HepG2 (cell line): ENCODE results near the gene SFXN2. TPM values are rescaled to one million over a fixed set of nuclear protein-coding genes. Genes with fewer than 3 reads are reported as not detected.

Source experiments
- ATAC-seq: fragments of 200-7000 bp; cut with Tn5 transposase; 3 replicates; pipeline ENCODE4 v1.9.1; 2020; ENCODE audit warnings: mild to moderate bottlenecking, moderate library complexity
- BruUV-seq: library from RNA; stranded (reverse); fragments of 400-500 nt; replicated peaks from 2 replicates; lab custom pipeline; 2021; lab: Mats Ljungman, UMichigan
- CTCF ChIA-PET: fragments of 300-600 bp; formaldehyde crosslinking; extraction: SDS; loops from one replicate; lab custom pipeline; 2021; ENCODE audit warnings: low total read pairs, inconsistent platforms, low intra/inter-chr PET ratio; lab: Yijun Ruan, JAX
- POLR2A ChIA-PET: fragments of 350-600 bp; sonication (Branson Sonifier 250); formaldehyde crosslinking; loops from one replicate; lab custom pipeline; 2020; ENCODE audit warnings: antibody characterized with exemption, inconsistent platforms; lab: Yijun Ruan, JAX
- DNase-seq: peaks from one replicate; pipeline ENCODE4 v3.0.0-alpha.2; 2015; ENCODE audit warnings: low spot score
- FAIRE-seq: peaks from 3 replicates; lab custom pipeline; 2011; peaks lifted over from hg19 to GRCh38; lab: Jason Lieb, UNC
- H2AFZ ChIP-seq: one replicate; pipeline ENCODE4 v1.6.1; 2011; ENCODE audit warnings: low read length, inconsistent platforms
- H3K27ac ChIP-seq: fragments of 300-600 bp; 3 replicates; pipeline ENCODE4 v1.8.0; 2011; ENCODE audit warnings: mixed run types, mild to moderate bottlenecking, mixed read lengths, low read length, inconsistent platforms; ENCODE audit not compliant: insufficient read depth; ENCODE audit errors: extremely low read length
- H3K27me3 ChIP-seq, 2 experiments: fragments of 200-600 bp in 1 of 2; 2 replicates in 1 of 2; 3 replicates in 1 of 2; pipeline versions ENCODE4 v1.6.0 to v1.8.0; 2011; ENCODE audit warnings: low read length in 2 of 2, mild to moderate bottlenecking in 2 of 2, moderate library complexity in 2 of 2, inconsistent platforms in 1 of 2; ENCODE audit not compliant: insufficient read depth in 2 of 2, control insufficient read depth in 1 of 2
- H3K36me3 ChIP-seq, 2 experiments: fragments of 200-600 bp in 1 of 2; replicated peaks in 1 of 2; 2 replicates in 1 of 2; 3 replicates in 1 of 2; pipeline versions ENCODE4 v1.5.1 to v1.8.0; 2011; ENCODE audit warnings: low read length in 2 of 2, inconsistent platforms in 1 of 2; ENCODE audit not compliant: insufficient read depth in 2 of 2, control insufficient read depth in 1 of 2
- H3K4me1 ChIP-seq: 2 replicates; pipeline ENCODE4 v1.5.1; 2012; ENCODE audit warnings: low read length, inconsistent platforms; ENCODE audit not compliant: insufficient read depth
- H3K4me2 ChIP-seq: 2 replicates; pipeline ENCODE4 v1.6.0; 2011; ENCODE audit warnings: low read depth, low read length, inconsistent platforms
- H3K4me3 ChIP-seq, 3 experiments: fragments of 200-600 bp in 1 of 3; sonication (generic), shearing (Covaris generic) in 1 of 3; replicated peaks in 1 of 3; 2 replicates each; pipeline ENCODE4 v1.5.1; 2011 to 2016; ENCODE audit warnings: low read length in 3 of 3, inconsistent platforms in 2 of 3, low read depth in 2 of 3, mild to moderate bottlenecking in 2 of 3, control low read depth in 1 of 3, mixed read lengths in 1 of 3; ENCODE audit not compliant: insufficient read depth in 1 of 3
- H3K79me2 ChIP-seq: one replicate; pipeline ENCODE4 v1.6.1; 2011; ENCODE audit warnings: low read length, inconsistent platforms; ENCODE audit not compliant: insufficient read depth
- H3K9ac ChIP-seq: 2 replicates; pipeline ENCODE4 v1.6.0; 2011; ENCODE audit warnings: mild to moderate bottlenecking, low read depth, low read length, inconsistent platforms; ENCODE audit not compliant: insufficient read depth
- H3K9me3 ChIP-seq: 2 replicates; pipeline ENCODE4 v1.5.1; 2012; ENCODE audit warnings: mild to moderate bottlenecking, low read length
- H4K20me1 ChIP-seq: 2 replicates; pipeline ENCODE4 v1.6.0; 2011; ENCODE audit warnings: inconsistent platforms, mild to moderate bottlenecking, low read length, moderate library complexity; ENCODE audit not compliant: insufficient read depth
- ARID4A ChIP-seq: sonication (generic); formaldehyde crosslinking; IDR thresholded peaks from 2 replicates; pipeline ENCODE4 v1.5.0; 2020; ENCODE audit warnings: mild to moderate bottlenecking, missing genetic modification reagents, borderline replicate concordance
- ARID5B ChIP-seq: IDR thresholded peaks from 2 replicates; pipeline ENCODE4 v1.4.0; 2020; ENCODE audit warnings: mild to moderate bottlenecking, missing genetic modification reagents
- GATAD2A ChIP-seq: IDR thresholded peaks from 2 replicates; pipeline ENCODE4 v1.6.1; 2016
- HNRNPLL ChIP-seq: fragments of 200-400 bp; formaldehyde crosslinking; IDR thresholded peaks from 2 replicates; pipeline ENCODE4 v1.6.1; 2017; ENCODE audit warnings: mild to moderate bottlenecking, low read depth, low read length; ENCODE audit not compliant: poor library complexity, severe bottlenecking
- PHF21A ChIP-seq: sonication (generic); formaldehyde crosslinking; IDR thresholded peaks from 2 replicates; pipeline ENCODE4 v1.5.0; 2020; ENCODE audit warnings: mild to moderate bottlenecking, missing genetic modification reagents
- TEAD3 ChIP-seq: optimal IDR thresholded peaks from 2 replicates; pipeline ENCODE3; 2016; ENCODE audit warnings: borderline replicate concordance
- ZBTB21 ChIP-seq: sonication (generic); formaldehyde crosslinking; IDR thresholded peaks from 2 replicates; pipeline ENCODE4 v1.4.0; 2020; ENCODE audit warnings: missing genetic modification reagents
- ZFX ChIP-seq: sonication (generic); formaldehyde crosslinking; IDR thresholded peaks from 2 replicates; pipeline ENCODE4 v1.4.0; 2020; ENCODE audit warnings: mild to moderate bottlenecking, low read depth, missing genetic modification reagents, moderate library complexity
- WGBS: methylation state at CpG from one replicate; pipeline ENCODE4 v1.1.6; 2017; ENCODE audit warnings: low lambda C conversion rate; 5-methylcytosine and 5-hydroxymethylcytosine counted together
- in situ Hi-C: cut with HindIII; loops from 2 replicates; pipeline ENCODE4 v1.10.0; 2017; ENCODE audit warnings: low pct_unique_long_range_greater_than_20kb; ENCODE audit not compliant: extremely low pct_ligation_motif_present
- intact Hi-C: fragments of 100-400 bp; cut with micrococcal nuclease; formaldehyde crosslinking; loops from one replicate; pipeline ENCODE4 v1.10.0; 2022; ENCODE audit not compliant: unreplicated experiment
- polyA plus RNA-seq, 8 experiments: library from polyadenylated mRNA; depleted of rRNA in 3 of 8; stranded (reverse) in 7 of 8; unstranded in 1 of 8; fragments of >200 nt; fragmentation: Illumina TruSeq in 4 of 8; extraction: Trizol in 4 of 8; gene quantifications; 2 replicates each; pipeline versions ENCODE4 v1.2.1 to v1.2.3, GENCODE V29; 2011 to 2016; ENCODE audit warnings: low read depth in 4 of 8, missing spikeins in 1 of 8, mixed read lengths in 1 of 8; ENCODE audit not compliant: insufficient read depth in 1 of 8
- total RNA-seq, 5 experiments: library from RNA; depleted of rRNA; stranded (reverse); fragments of >200 nt; fragmentation: Illumina TruSeq; extraction: Trizol; gene quantifications; 2 replicates each; pipeline ENCODE4 v1.2.3, GENCODE V29; 2016; ENCODE audit warnings: low read depth in 1 of 5

Gene SFXN2
- total and polyA plus RNA-seq, 2 of the 13 experiments (the other 11 are each of a cell fraction or from before 2014, with no cell fraction given) = 12.8 to 21.1 TPM

GRCh38 chr10:102775201-102775934 is 60.9 kb downstream of the SFXN2 start (continued):
- TF ChIP-seq HNRNPLL (no peak), TEAD3 (CRISPR knock-in tag) (peak; percentile 14)
- TF ChIP-seq, all 625 proteins: peak for 10

- WGBS = 3% methylated on average over 13 of the region's 17 CpGs
- TSS peak; percentile 74 for BruUV-seq
- peak overlapping the region; percentile 33 for H3K27ac ChIP-seq
- POLR2A ChIA-PET = interaction anchor here (0.6 to 2.7 kb wide), 8 partner anchors 10 to 131 kb away, joined by 3 to 10 read pairs (median 5); partner anchors contain the start of gene WBP1L
- H3K4me1 ChIP-seq = peaks cover 43% of the 10 kb centered on the region
- intact Hi-C loops = loop anchor here (5.0 kb wide), 1 partner anchor 34 kb away; the partner anchor contains the start of gene WBP1L
- H2AFZ ChIP-seq = peak overlapping the region; percentile 29
- H3K27me3 ChIP-seq = no peaks in the 10 kb centered on the region; a peak in 1 of 5 replicates
- CTCF ChIA-PET = no interaction called here
- peak overlapping the region; percentile 97 for H3K4me2 ChIP-seq
- no peaks in the 10 kb centered on the region for H3K9me3 ChIP-seq
- no peak for FAIRE-seq
- peak overlapping the region; percentile 71 for H3K9ac ChIP-seq
- peak; percentile 49 for ATAC-seq
- H3K36me3 ChIP-seq = 0 out of 5 replicates have a peak, but pooled peaks cover 0 to 1% of the 10 kb centered on the region in 2 experiments
- in situ Hi-C loops = no loop called here
- no peaks in the 10 kb centered on the region for H3K79me2 ChIP-seq
- peak overlapping the region; percentile 55 to 63 (median 62) for H3K4me3 ChIP-seq
- peak; percentile 36 for DNase-seq
- no peaks in the 10 kb centered on the region for H4K20me1 ChIP-seq
- peak; percentile 36; the same call in 1 of the 2 replicates for TF ChIP-seq ARID4A (CRISPR knock-in tag)
- TF ChIP-seq ZBTB21 (CRISPR knock-in tag) = 0 out of 2 replicates have a peak, but pooled peaks have one; percentile 23
- peak; percentile 60 for TF ChIP-seq GATAD2A (CRISPR knock-in tag)
- TF ChIP-seq PHF21A (CRISPR knock-in tag) = 0 out of 2 replicates have a peak, but pooled peaks have one; percentile 21
- TF ChIP-seq ZFX (CRISPR knock-in tag) = no peak; the same call in 1 of the 2 replicates
- TF ChIP-seq ARID5B (CRISPR knock-in tag) = 0 out of 2 replicates have a peak, but pooled peaks have one; percentile 12
These were observed 61.7 kb downstream of the SFXN2 start for GRCh38 chr10:102775935-102776669.
